GM19455 (cell line): Measurements from ENCODE around the gene NAT14.
"Not testable (repeated sequence)": the region's sequence is repeated elsewhere in the genome, so short reads cannot be mapped to it uniquely, and the experiment has no call there.

Source experiments
- ATAC-seq: cut with Tn5 transposase; IDR thresholded peaks from one replicate; pipeline ENCODE4 v1.9.1; 2021; ENCODE audit not compliant: unreplicated experiment

Gene NAT14

DNA sequence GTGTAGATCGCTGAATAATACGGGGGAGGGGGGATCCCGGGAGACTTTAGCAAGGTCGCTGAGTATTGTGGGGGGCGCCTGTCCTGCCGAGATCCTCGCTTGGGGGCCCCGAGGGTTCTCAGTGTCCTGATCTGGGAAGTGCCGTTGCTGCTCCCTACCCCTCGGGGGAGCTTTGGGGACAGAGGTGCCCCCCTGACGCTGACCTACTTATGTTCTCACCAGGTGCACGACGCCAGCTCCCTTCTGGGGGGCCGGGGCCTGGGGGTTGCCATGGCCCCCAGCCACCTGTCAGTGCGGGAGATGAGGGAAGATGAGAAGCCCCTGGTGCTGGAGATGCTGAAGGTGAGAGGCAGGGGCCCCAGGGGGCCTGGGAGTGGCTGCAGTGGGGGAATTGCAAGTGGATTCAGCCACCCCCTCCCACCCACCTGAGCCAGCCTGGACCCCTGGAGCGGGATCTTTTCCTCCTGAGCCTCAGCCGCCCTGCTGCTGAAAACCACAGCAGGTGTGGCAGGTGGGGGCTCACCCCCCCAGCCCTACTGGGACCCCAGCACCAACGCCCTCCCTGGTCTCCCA is 537 bp downstream of the NAT14 start:
- ATAC-seq = no peak

DNA sequence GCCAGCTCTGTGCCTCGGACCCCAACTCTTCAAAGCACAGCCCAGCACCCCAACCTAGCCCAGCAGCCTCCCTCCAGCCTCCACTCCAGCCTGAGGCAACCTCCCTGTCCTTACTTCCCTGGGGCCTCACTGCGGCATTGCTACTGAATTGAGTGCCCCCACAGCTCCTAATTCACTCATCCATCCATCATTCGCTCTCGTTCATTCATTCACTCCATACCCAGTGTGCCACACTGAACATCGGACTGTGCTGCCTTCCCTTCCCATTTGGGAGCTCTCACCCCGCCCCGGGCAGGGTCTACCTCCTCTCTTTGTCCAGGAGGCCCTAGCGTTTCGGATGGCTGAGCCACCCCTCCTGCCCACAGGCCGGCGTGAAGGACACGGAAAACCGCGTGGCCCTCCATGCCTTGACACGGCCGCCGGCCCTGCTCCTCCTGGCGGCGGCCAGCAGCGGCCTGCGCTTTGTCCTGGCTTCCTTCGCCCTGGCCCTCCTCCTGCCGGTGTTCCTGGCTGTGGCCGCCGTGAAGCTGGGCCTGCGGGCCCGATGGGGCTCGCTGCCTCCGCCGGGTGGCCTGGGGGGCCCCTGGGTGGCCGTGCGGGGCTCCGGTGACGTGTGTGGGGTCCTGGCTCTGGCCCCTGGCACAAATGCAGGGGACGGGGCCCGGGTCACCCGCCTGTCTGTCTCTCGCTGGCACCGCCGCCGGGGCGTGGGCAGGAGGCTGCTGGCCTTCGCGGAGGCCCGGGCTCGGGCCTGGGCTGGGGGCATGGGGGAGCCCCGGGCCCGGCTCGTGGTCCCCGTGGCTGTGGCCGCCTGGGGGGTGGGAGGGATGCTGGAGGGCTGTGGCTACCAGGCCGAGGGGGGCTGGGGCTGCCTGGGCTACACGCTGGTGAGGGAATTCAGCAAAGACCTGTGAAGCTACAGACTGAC is 1.3 kb downstream of the NAT14 start:
- no peak for ATAC-seq

DNA sequence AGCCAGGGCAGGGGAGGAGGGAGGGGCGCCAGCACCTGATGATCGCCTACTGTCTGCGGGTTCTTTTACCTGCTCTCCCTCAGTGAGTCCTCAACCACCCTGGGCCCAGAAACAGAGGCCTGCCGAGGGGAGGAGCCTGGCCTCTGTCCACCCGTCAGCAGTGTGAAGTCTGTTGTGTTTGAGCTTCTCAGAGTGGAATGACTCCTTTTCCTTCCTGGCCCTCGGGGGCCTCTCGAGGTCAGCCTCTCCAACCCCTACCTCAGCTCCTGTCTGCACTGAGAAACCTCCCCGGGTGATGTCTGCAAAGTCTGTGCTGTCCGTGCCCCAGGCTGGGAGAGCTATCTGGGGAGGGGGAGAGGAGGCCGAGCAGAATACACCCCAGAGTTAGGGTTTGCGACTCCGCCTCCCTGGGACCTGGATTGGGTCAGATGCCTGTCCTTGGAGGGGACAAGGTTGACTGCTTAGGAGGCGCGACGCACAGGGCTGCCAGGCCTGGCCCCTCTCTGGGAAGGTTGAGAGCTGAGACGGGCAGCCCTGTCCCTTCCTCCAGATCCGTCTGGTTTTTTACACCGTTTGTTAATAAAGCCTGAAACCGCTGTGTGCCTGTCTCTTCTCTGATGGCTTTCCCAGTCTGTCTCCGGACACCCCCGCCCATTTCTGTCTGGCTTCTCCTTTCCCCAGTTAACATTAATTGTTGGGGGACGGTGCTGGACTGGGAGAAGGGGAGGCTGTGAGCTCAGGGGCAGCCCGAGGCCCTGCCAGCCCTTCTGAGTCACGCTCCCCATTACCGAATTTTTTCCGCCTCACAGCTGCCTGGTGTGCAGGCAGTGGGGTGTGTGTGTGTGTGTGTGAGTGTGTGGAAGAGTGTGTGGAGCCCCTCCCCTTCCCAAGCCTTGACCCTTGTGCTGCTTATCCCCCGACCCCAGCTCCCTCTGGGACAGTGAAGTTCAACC is 2.3 kb downstream of the NAT14 start:
- ATAC-seq = no peak

DNA sequence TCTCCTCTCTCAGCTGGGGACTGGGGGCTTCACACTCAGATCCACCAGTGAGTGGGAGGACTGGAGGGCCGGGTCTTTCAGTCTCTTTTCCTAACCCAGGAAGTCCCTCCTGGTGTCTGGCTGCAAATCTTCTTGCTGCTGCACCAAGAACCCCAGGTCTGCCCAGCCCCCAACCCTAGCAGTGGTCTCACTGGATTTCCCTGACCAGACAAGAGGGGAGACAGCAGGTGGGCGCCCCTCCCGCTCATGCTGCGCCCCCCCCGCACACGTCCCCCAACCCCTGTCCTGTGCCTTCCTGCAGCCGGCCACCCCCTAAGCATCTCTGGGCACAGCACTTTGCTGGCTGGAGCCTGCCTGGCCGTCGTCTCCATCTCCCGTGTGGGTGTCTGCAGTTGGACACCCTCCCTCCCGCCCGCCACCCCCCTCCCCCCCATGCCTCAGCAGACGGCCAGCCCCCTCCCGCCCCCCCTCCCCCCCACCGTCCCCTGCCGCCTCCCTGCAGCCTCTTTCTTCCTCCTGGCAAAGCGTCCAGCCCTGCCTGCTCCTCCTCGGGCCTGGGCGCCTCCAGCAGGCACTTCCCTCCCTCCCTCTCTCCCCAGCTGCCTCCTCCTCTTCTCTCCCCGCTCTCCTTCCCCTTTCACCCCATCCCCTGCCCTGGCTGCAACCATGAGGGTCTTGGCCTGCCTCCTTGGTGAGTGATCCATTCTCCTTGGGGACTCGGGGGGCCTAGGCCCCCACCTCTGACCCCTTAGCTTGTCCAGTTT is 3.1 kb downstream of the NAT14 start, which contains the start of gene SSC5D:
Gene SSC5D (plus strand): TSS at position 513 of the 764 bp plus-strand sequence. CDS start 154 bp downstream, at position 667.
- ATAC-seq = no peak

DNA sequence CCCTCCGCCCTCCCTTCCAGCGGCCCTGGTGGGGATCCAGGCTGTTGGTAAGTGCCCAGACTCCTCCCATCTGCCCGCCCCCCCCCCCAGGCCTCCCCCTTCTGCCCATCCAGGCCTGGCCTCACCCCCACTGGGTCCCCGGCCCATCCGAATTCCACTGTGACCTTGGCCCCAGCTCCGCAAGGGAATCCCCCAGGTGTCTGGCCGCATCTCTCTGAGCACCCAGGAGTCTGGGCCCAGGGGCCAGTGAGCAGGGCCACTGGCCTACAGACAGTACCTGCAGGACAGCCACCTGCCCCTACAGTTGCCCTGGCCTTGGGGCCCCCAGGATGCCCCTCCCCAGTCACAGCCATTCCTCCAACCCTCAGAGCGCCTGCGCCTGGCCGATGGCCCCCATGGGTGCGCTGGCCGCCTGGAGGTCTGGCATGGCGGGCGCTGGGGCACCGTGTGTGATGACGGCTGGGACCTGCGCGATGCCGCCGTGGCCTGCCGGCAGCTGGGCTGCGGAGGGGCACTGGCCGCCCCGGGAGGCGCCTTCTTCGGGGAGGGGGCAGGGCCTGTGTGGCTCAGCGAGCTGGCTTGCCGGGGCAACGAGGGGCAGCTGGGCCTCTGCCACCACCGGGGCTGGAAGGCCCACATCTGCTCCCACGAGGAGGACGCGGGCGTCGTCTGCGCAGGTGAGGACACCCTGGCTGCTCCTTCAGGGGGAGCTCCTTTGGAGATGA is 4.2 kb downstream of the NAT14 start:
- no peak for ATAC-seq

DNA sequence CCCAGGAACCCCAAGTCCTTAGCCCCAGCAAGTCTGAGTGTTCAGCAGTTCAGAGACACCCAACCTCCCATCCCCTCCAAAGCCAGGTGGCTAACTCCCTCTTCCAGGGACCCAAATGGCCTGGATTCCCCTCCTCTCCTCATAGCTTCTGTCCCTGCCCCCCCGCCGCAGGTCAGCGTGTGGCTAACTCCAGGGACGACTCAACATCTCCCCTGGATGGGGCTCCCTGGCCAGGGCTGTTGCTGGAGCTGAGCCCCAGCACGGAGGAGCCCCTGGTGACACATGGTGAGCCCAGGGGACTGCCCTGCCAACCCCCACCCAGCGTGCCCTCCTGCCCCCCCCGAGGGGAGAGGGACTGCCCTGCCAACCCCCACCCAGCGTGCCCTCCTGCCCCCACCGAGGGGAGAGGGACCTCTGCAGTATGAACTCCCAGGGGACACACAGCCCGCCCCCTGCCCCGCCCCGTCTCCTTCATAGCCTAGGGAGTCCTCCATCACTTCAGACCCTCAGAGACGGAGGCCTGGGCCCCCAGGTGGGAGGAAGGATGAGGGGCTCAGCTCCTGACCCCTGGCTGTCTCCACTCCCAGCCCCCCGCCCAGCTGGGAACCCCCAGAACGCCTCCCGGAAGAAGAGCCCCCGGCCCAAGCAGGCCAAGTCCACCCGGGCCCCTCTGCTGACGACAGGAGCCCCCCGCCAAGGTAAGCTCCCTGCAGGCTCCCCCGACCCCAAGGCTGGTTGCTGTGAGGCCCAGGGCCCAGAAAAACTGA is 4.9 kb downstream of the NAT14 start:
- ATAC-seq = no peak

DNA sequence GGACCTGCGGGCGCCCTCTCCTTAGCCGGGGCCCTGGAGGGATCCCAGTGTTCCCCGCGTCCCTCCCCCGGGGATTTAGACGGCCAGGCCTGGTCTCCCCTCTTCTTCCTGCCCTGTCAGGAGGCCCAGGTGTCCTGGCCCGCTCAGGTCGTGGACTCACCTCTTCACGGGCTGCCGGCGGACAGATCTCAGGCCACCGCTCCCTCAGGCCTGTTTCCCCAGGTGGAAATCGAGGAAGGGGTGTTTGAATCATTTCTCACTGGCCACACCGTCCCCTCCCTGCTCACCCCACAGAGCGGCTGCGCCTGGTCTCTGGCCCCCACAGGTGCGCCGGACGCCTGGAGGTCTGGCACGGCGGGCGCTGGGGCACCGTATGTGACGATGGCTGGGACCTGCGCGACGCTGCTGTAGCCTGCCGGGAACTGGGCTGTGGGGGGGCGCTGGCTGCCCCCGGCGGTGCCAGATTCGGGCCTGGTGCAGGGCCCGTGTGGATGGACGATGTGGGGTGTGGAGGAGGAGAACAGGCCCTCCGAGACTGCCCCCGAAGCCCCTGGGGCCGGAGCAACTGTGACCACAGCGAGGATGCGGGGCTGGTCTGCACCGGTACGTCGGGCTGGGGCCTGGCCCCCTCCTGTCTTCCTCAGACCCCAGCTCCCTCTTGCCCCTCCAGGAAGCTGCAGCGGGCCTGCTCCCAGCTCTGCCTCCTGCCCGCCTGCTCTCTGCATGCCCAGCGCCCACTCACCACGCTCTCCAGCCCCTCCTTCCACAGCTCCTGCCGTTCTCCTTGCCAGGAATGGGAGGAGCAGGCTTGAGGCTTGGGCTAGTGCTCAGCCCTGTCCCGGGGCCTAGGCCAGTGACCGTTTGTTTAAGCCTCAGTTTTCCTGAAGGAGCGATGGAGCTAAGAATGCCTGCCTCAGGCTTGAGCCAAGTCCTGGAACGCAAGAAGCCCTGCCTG is 5.8 kb downstream of the NAT14 start:
- ATAC-seq = no peak

DNA sequence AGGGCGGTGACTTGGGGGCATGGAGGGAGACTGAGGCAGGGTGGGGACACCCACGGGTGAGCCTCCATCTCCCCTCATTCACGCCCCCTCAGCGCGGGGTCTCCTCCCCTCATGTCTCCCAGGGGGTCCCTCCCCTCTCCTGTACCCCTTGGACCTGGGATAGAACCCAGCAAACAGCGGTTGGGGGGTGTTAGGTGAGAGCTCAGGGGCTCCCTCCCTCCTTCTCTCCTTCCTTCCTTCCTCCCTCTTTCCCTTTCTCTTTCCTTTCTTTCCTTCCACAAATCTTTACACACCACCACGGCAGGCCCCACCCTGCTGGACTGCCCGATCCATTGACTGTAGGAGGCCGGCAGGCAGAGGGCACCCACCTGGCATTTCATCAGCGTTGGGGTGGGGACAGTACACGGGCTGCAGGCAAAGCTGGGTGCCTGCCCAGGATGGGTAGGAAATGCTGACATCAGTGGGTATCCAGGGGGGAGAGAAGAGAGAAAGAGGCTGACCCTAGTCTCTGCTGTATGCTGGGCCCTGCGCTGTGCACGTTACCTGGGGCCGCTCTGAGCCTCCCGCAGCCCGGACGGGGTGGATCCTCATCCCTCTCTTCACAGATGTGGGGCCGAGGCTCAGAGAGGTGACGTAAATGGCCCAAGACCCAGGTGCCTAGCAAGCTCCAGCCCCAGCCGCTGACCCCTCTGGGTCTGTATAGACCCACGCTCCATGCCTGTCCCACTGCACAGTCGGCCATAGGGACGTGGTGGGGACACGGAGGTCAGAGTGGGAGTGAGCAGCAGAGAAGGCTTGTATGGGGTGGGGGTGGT is 6.8 kb downstream of the NAT14 start:
- ATAC-seq = no peak

DNA sequence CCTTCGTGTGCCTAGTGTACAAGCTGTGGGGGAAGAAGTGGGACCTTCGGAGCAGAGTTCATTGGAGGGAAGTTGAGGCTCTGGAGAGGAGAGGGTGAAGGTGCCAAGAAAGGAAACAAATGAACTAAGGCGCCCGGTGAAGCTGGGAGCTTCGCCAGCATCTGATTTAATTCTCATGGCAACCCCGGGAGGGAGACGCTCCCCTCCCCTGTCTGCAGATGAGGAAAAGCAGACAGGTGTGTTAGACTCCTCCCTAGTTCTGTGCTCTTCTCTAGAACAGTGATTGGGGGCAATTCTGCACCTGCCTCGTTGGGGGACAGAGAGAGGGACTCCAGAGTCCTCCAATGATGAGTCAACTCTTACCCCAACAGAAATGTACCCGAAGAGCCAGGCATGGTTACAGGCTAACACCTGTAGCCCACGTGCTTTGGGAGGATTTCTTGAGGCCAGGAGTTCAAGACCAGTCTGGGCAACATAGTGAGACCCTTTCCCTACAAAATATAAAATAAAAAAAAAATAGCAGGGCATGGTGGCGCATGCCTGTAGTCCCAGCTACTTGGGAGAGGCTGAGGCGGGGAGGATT is 7.5 kb downstream of the NAT14 start:
- no peak for ATAC-seq

DNA sequence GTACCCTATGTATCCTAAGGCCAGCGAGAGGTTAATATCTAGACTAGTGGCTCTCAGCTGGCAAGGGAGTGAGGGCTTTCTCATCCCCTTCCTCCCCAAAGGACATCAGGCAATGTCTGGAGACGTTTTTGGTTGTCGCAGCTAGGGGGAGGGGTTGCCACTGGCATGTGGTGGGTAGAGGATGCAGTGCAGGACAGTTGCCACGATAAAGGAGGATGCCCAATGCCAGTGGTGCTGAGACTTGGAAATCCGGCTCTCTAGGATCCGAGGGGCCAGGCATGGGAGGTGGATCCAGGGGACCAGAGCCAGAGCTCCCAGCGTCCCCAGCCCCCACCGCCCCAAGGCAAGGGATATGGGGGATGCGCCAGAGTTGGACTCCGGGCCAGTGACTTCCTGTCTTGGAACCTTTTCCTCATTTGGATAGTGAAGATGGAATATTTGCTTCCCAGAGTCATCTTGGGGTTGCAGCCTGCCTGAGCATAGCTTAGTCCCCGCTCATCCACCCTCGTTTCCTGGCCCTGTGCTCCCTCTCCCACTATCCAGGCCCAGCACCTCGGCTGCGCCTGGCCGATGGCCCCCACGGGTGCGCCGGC is 8.2 kb downstream of the NAT14 start:
- no peak for ATAC-seq

DNA sequence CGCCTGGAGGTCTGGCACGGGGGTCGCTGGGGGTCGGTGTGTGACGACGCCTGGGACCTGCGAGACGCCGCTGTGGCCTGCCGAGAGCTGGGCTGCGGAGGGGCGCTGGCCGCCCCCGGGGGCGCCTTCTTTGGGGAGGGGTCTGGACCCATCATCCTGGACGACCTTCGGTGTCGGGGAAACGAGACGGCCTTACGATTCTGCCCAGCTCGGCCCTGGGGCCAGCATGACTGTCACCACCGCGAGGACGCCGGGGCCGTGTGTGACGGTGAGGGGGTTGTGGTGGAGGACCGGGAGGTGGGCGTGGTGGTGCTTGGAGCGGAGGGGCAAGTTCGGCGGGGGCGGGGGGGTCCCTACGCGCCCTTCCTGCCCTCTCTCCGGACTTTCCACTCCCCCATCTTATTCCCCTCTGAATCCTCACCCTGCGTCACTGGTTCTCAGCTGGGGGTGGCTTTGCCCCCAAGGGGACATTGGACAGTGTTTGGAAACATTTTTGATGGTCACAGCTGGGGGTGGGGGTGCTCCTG is 8.7 kb downstream of the NAT14 start:
- ATAC-seq = no peak

DNA sequence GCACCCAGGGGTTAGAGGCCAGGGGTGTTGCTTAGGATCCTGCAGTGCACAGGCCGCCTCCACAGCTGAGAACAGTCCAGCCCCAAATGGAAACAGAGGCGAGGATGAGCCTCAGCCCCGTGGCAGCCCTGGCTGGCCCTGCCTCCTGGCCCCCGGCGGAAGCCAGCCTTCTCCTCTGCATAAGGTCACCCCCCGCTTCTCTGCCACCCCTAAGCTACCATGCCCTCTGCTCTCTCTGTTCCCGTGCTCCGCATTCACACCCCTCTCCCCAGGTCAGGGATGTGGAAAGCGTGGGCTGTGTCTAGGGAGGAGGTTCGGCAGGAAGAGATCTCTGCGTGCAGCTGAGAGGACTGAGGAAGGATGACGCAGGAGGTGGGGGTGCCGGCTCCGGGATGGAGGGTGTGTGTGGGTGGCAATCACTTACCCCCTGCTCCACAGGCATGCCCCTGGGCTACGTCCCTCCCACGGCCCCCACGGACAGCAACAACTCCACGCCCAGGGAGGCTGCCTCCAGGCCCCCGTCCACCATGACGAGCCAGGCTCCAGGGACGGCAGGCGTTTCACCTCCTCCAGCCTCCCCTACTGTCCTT is 9.3 kb downstream of the NAT14 start:
- no peak for ATAC-seq

DNA sequence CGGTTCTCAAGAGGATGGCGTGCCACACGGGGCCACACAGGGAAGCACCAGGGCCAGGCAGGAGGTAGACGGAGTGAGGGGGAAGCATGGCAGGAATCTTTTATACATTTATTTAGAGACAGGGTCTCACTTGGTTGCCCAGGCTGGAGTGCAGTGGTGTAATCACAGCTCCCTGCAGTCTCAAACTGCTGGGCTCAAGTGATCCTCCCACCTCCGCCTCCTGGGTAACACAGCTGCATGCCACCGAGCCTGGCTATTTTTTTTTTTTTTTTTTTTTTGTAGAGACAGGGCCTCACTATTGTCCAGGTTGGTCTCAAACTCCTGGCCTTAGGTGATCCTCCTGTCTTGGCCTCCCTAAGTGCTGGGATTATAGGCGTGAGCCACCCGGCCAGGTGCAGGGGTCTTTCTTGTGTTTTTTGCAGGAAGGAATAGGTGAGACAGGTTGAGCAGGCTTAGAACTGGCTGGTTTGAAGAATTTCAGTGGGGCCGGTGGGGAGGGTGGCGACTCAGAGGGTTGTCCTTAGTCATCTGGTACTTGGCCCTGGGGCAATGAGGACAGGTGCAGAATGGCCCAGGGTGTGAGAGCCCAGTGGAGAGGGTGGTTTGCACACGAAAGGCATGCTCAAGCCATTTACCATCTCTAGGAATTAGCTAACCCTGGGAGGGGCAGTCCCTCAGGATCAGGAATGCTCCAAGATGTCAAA is 10.8 kb downstream of the NAT14 start:
- no peak for ATAC-seq

DNA sequence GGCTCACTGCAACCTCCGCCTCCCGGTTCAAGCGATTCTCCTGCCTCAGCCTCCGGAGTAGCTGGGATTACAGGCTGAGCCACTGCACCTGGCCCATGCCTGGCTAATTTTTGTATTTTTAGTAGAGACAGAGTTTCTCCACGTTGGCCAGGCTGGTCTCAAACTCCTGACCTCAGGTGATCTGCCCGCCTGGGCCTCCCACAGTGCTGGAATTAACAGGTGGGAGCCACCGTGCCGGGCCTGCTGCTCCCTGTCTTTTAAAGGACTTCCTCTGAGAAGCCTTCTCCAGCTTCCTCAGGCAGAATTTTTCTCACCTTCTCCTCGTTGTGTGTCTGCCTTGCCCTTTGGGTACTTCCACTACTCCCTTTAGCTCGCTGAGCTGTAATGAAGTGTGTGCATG is 11.8 kb downstream of the NAT14 start:
- not testable (repeated sequence) for ATAC-seq

DNA sequence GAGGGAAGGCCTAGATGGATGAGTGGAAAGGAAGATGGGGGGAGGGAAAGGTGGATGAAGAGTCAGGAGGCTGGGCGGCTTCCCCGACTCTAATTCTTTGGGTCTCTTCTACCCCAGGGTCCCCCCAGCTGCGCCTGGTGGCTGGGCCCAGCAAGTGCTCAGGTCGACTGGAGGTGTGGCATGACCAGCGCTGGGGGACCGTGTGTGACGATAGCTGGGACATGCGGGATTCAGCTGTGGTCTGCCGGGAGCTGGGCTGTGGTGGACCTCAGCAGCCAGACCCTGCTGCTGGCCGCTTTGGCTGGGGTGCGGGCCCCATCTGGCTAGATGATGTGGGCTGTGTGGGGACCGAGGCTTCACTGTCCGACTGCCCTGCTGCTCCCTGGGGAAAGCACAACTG is 12.8 kb downstream of the NAT14 start:
- no peak for ATAC-seq
